Anterior cingulate cortex (tissue), 58 donors: ENCODE data around the gene P2RX1.

Experiments used
- DNase-seq, 58 donors: peaks; one replicate each; lab custom pipeline; 2025; lab: John Stamatoyannopoulos, UW

P2RX1 gene

GRCh38 chr17:3891626-3892094 lies 24.6 kb downstream of the P2RX1 start:
- no peak for DNase-seq

DNA sequence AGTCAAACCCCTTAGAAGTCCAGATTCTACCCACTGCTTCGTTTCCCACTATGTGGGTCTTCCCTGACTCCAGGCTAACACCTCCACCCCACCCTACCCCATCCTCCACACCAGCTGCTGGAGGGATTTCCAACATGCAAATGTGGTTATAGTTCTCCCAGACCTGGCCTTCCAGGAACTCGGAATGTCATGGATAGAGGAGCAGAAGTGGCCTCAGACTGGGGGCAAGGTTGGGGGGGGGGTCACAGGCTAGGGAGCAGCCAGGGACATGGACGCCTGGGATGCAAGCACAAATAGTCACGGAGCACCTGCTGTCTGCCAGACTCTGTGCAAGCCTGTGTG lies 25.4 kb downstream of the P2RX1 start:
- peak in 3 of 58 donors; percentile 10 to 67 (median 56) for DNase-seq

- DNase-seq, result peak in 36 of 58 donors; percentile 17 to 65 (median 40)
Observed at GRCh38 chr17:3890082-3890877, 26.0 kb downstream of the P2RX1 start.

DNA sequence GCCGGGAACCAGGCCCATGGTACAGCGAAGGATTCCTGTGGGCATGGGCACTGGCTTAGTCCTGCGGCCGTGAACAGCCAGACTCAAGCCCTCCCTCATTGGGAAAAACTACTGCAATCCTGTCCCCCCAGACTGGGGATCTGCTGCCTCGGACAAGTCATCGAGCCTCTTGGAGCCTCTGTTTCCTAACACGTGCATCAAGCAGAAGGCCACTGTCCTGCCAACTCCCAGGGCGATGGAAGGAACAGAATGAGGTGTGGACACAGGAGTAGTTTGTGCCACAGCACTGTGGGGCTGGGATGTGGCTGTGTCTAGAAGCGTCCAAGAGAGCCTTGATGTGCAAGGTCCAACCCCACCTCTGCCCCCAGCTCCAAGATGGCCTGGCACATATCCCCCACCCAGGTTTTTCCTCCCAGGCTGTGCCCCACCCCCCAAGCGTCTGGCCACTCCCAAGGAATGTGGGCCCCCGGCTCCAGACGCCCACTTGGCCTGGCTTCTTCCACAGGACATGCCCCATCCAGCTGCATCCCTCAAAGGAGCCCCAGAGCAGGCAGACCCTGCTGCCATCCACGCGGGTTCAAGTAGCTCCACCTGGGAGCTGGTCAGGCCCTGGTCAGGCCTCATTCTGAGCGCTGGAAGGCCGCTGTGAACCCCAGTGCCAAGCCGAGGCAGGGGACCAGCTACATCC lies 26.8 kb downstream of the P2RX1 start:
- DNase-seq, result no peak

- peak in 46 of 58 donors; percentile 10 to 85 (median 50) for DNase-seq
Observed at GRCh38 chr17:3888343-3889171, 27.7 kb downstream of the P2RX1 start.

DNA sequence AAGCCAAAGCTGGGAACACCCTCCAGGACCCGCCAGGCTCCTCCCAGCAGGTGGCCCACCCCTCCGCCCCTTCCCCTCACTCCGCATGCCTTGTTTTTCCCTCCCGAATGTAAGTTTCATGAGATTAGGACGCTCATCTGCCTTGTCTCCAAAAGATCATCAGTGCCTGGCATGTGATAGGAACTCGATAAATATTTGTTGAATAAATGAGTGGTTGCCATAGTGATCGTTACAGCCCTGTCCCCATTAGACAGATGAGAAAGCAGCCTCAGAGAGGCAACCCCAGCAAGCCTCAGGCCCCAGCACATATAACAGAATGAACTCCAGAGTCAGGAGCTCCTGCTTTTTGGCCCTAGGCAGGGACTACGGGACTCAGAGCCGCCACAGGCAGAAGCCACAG lies 28.5 kb downstream of the P2RX1 start:
- no peak for DNase-seq

DNA sequence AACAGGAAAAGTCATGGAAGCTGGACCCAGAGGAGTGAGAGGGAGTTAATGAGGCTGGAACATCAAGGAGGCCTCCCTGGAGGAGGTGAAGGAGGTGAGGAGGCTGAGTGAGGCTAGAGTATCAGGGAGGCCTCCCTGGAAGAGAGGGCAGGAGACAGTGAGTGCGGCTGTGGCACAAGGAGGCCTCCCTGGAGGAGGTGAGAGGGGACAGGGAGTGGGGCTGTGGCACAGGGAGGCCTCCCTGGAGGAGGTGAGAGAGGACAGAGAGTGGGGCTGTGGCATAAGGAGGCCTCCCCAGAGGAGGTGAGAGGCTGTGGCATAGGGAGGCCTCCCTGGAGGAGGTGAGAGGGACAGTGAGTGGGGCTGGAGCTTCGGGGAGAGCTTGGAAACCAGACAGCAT lies 28.9 kb downstream of the P2RX1 start:
- no peak for DNase-seq

GRCh38 chr17:3886776-3887175 lies 29.5 kb downstream of the P2RX1 start:
- DNase-seq, result peak in 14 of 58 donors; percentile 7 to 53 (median 20)

DNA sequence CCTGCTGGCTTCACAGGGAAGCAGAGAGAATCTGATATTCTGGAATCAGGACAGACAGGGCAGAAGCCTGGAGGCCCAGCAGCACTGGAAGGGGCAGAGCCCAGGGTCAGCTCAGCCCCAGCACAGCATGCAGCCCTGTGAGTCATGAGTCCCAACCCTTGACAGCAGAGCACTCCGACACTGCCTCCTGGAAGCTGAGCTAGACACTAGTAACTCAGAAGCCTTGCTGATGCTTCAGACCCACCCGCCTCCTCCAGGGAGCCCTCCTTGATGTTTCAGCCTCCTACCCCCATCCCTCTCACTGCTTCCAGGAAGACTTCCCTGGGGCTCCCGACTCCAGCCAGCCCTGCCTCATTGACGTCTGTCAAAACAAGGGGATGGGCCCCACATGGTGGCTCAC lies 30.3 kb downstream of the P2RX1 start:
- DNase-seq, result no peak

DNA sequence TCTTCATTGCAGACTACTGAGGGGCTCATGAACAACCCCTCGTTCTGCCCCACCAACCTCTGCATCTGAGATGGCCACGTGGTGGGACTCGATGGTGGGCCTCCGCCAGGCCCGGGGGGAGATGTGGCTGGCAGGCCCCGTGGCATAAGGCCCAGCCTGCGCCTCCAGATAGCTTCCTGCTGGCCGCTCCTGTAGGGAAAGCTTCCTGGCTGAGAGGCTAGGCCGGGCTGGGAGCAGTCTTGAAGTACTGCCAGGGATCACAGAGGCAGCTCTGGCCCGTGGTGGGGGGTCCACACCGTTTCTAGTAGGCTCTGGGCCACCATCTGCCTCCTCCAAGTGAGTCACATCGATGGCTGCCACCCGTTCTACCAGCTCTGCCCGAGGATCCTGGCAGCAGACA lies 31.0 kb downstream of the P2RX1 start:
- DNase-seq, result no peak

- peak in 3 of 58 donors; percentile 16 to 24 (median 23) for DNase-seq
Observed at GRCh38 chr17:3884188-3884587, 32.1 kb downstream of the P2RX1 start.

GRCh38 chr17:3882276-3882675 lies 34.0 kb downstream of the P2RX1 start:
- DNase-seq, result no peak

DNA sequence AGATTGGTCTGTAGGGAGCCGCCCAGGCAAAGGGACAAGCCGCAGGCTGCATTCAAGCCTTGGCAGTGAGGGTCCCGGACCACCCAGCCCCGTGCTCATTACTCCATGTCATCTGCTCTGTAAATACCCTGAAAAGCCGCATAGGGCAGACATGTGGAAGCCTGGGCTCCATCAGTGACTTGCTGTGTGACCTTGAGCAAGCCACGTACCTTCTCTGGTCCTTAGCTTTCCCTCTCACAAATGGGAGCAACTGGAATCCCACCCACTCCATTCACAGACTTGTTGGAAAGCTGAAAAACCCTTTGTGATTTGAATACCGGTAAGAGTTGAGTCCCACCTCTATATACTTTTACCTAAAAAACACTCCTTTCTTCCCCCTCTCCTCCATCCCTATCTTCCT lies 35.3 kb downstream of the P2RX1 start:
- no peak for DNase-seq

DNA sequence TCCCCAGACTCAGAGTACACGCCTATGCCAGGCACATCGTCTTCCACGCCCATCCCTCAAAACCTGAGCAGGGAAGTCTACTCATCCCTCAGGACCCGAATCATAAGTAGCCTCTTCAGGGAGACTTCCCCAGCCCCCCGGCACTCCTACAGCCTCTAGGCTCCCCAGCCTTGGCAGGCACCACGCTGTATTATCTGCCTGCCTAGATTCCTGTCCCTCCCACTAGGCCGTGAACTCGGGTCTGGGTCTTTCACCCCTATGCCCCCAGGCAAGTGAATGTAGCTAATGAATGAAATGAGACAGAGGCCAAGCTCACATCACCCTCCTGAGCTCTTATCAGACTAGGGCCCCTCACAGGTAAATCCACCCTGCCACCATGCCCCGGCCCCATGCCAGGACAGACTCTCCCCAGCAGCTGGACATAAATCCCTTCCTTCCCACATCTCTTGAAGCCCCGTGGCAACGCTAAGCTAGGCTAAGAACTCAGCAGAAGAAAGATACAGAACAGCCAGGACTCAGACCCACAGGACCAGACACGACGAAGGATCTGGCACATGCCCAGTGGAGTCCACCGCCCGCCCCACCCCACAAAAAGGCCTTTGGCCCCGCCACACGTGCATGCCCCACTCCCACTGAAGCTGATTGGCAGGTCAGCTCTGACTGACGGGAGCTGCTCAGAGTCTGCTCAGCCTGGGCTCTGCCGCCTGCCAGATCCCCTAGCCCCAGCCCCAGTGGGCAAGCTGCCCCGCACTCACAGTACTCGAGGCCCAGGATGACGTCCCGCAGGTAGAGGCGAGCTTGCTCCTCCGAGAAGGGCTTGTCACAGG lies 36.5 kb downstream of the P2RX1 start:
- DNase-seq, result no peak

DNA sequence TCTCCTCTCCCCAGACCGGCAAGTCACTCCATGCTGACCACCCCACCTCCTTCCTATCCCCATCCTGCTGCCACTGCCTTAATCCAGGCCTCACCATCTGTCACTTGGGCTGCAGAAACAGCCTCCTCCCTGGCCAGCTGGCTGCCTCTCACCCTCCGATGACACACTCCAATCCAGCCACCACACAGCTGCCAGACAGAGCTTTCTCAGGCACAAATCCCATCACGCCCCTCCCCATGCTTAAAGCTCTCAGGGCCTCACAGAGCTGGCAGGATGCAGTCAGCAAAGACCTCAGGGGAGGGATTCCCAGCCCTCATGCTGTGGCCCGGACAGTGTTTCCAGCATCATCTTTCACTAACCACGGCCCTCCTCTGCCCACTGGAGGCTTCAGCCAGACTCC lies 37.1 kb downstream of the P2RX1 start:
- peak in 18 of 58 donors; percentile 6 to 63 (median 24) for DNase-seq

- no peak for DNase-seq
Observed at GRCh38 chr17:3877220-3877619, 39.0 kb downstream of the P2RX1 start.

DNA sequence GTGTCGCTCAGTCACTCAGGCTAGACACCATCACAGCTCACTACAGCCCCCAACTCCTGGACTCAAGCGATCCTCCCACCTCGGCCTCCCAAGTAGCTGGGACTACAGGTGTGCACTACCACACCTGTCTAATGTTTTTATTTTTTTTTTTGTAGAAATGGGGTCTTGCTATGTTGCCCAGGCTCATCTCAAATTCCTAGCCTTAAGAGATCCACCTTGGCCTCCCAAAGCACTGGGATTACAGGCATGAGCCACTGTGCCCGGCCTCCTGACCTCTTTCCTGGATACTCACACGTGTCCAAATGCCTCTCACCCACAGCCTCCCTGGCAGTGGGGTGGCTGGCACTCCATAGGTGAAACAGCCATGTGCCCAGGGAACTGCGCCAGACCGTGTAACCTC lies 40.9 kb downstream of the P2RX1 start:
- DNase-seq, result no peak

DNA sequence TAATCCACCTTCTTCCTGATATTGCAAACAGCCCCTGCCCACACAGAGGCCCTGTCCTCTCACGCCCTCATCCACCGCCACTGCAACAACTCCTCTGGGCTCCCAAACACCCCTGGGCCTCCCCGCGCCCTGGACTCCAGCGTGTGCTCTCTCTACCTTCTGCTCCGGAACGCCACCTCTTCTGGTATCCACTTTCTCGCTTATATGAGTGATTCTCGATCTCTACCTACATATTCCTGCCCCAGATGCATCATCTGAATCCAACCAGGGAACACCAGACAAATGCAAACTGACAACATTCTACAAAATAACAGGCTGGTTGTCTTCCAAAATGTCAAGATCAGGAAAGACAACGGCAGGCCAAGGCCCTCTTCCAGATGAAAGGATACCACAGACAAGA lies 42.4 kb downstream of the P2RX1 start:
- DNase-seq, result no peak

GRCh38 chr17:3870871-3871306 lies 45.4 kb downstream of the P2RX1 start:
- DNase-seq, result no peak

DNA sequence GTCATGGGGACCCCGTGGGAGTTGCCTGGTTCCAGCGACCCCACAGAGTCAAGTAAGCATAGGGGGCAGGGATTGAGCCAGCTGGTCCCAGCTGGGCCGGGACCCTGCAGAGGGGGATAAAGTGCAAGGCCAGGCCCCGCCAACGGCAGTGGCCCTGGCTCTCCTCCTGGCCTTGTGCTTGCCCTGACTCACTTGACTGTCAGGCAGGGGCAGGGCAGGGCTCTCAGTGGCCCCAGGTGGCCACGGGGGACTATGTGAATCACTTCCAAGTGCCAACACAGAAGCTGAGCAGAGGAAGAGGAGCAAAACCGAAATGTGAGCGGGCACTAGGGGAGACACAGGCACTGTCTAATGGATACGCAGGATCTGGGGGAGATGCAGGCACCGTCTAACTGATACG lies 48.7 kb downstream of the P2RX1 start:
- no peak for DNase-seq
